Bone marrow (tissue), 2 donors: ENCODE results near the gene SLC6A11.

ENCODE experiments used
- DNase-seq, 2 donors: peaks; one replicate each; lab custom pipeline; 2025; lab: John Stamatoyannopoulos, UW

The SLC6A11 gene

GRCh38 chr3:10888518-10889090 lies 72.6 kb downstream of the SLC6A11 start:
- DNase-seq, result peak in 1 of 2 donors; percentile 65

GRCh38 chr3:10889206-10889960 lies 73.4 kb downstream of the SLC6A11 start:
- no peak for DNase-seq

- DNase-seq, result no peak
These were observed 74.6 kb downstream of the SLC6A11 start for GRCh38 chr3:10890665-10891064.

GRCh38 chr3:10892622-10893021 lies 76.6 kb downstream of the SLC6A11 start:
- no peak for DNase-seq

- DNase-seq, result no peak
These were observed 85.4 kb downstream of the SLC6A11 start for GRCh38 chr3:10901296-10901945.

GRCh38 chr3:10907262-10907661 lies 91.2 kb downstream of the SLC6A11 start:
- DNase-seq, result no peak

GRCh38 chr3:10910367-10910766 lies 94.3 kb downstream of the SLC6A11 start:
- DNase-seq, result no peak

- no peak for DNase-seq
These were observed 95.4 kb downstream of the SLC6A11 start for GRCh38 chr3:10911350-10912002.

GRCh38 chr3:10912786-10913185 lies 96.8 kb downstream of the SLC6A11 start:
- no peak for DNase-seq

GRCh38 chr3:10915376-10915775 lies 99.3 kb downstream of the SLC6A11 start:
- DNase-seq, result no peak

GRCh38 chr3:10917176-10917575 lies 101.1 kb downstream of the SLC6A11 start:
- no peak for DNase-seq

- no peak for DNase-seq
These were observed 102.0 kb downstream of the SLC6A11 start for GRCh38 chr3:10918011-10918410.

GRCh38 chr3:10919636-10920035 lies 103.6 kb downstream of the SLC6A11 start:
- no peak for DNase-seq

GRCh38 chr3:10925436-10926255 lies 109.6 kb downstream of the SLC6A11 start:
- DNase-seq, result no peak

GRCh38 chr3:10926256-10926810 lies 110.3 kb downstream of the SLC6A11 start:
- no peak for DNase-seq

- no peak for DNase-seq
These were observed 110.9 kb downstream of the SLC6A11 start for GRCh38 chr3:10926811-10927521.

- no peak for DNase-seq
These were observed 111.5 kb downstream of the SLC6A11 start for GRCh38 chr3:10927551-10927950.

GRCh38 chr3:10928407-10928960 lies 112.5 kb downstream of the SLC6A11 start:
- DNase-seq, result no peak

GRCh38 chr3:10928961-10929471 lies 113.0 kb downstream of the SLC6A11 start:
- DNase-seq, result no peak

GRCh38 chr3:10929978-10930665 lies 114.1 kb downstream of the SLC6A11 start:
- no peak for DNase-seq
